Skeletal muscle tissue (tissue), 4 donors: ENCODE measurements around the gene ZMYM3. TPM values are rescaled to one million over a fixed set of nuclear protein-coding genes. Genes with fewer than 3 reads are reported as not detected.

Experiments
- H3K27ac ChIP-seq: one replicate; pipeline ENCODE4 v1.7.0; 2013; ENCODE audit warnings: mild to moderate bottlenecking, low read depth, low read length, inconsistent platforms
- H3K27me3 ChIP-seq, 3 donors: one replicate each; pipeline ENCODE4 v1.7.0; 2013; ENCODE audit warnings: low read length in 3 of 3; ENCODE audit not compliant: control insufficient read depth in 3 of 3, insufficient read depth in 3 of 3
- H3K36me3 ChIP-seq, 3 donors: one replicate each; pipeline ENCODE4 v1.7.0; 2013; ENCODE audit warnings: low read length in 3 of 3; ENCODE audit not compliant: control insufficient read depth in 3 of 3, insufficient read depth in 3 of 3
- H3K4me1 ChIP-seq, 3 donors: one replicate each; pipeline ENCODE4 v1.7.0; 2013; ENCODE audit warnings: low read length in 3 of 3, mild to moderate bottlenecking in 3 of 3; ENCODE audit not compliant: control insufficient read depth in 3 of 3, insufficient read depth in 3 of 3
- H3K4me3 ChIP-seq, 3 donors: one replicate each; pipeline ENCODE4 v1.7.0; 2013; ENCODE audit warnings: low read length in 3 of 3
- H3K9ac ChIP-seq, 3 donors: one replicate each; pipeline ENCODE4 v1.7.0; 2013; ENCODE audit warnings: low read length in 3 of 3, mild to moderate bottlenecking in 3 of 3, moderate library complexity in 2 of 3, low read depth in 1 of 3
- H3K9me3 ChIP-seq, 3 donors: one replicate each; pipeline ENCODE4 v1.7.0; 2013; ENCODE audit warnings: low read length in 3 of 3; ENCODE audit not compliant: control insufficient read depth in 3 of 3
- total RNA-seq: library from RNA; depleted of rRNA; stranded (reverse); fragments of >200 nt; gene quantifications from one replicate; pipeline ENCODE4 v1.2.3, GENCODE V29; 2014
- donor health status: Osteomylitis.

Gene ZMYM3
- total RNA-seq, 1 donor from 2014 or later: 9.4 TPM

- Histone ChIP-seq H3K4me3 (no peak overlapping the region), H3K9ac (no peak overlapping the region), H3K4me1 (no peaks in the 10 kb centered on the region), H3K36me3 (no peaks in the 10 kb centered on the region), H3K27me3 (peaks cover 0 to 5% (median 3%) of the 10 kb centered on the region in 3 donors), H3K9me3 (no peaks in the 10 kb centered on the region), H3K27ac (no peak overlapping the region)
Measured at GRCh38 chrX:71215338-71215912, 38.5 kb downstream of the ZMYM3 start.

- H3K4me3 ChIP-seq: no peak overlapping the region
- no peaks in the 10 kb centered on the region for H3K9me3 ChIP-seq
- H3K27me3 ChIP-seq: peaks cover 0 to 5% (median 3%) of the 10 kb centered on the region in 3 donors
- no peak overlapping the region for H3K9ac ChIP-seq
- no peak overlapping the region for H3K27ac ChIP-seq
- no peaks in the 10 kb centered on the region for H3K36me3 ChIP-seq
- H3K4me1 ChIP-seq: no peaks in the 10 kb centered on the region
Measured at GRCh38 chrX:71214604-71215337, 39.2 kb downstream of the ZMYM3 start.

DNA sequence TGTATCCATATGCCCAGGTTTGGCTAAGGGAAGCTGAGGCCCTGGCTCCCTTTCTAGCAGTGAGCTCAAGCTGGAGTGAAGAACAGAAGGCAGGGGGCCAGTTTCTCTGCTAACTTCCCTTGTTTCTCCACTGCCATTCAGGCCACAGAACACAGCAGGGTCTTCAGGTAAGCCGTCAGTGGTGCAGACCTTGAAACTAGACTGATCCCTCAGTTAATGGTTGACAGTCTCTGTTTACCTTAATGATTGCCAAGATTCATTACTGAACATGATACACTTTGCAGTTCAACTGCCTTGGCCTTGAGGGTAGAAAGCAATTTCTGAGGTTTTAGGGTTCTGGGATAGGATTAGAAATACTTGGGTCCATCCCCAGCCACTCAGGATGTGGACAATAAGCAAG lies 39.8 kb downstream of the ZMYM3 start:
- no peak overlapping the region for H3K4me3 ChIP-seq
- H3K27ac ChIP-seq: no peak overlapping the region
- no peaks in the 10 kb centered on the region for H3K36me3 ChIP-seq
- no peaks in the 10 kb centered on the region for H3K4me1 ChIP-seq
- peaks cover 0 to 5% (median 3%) of the 10 kb centered on the region in 3 donors for H3K27me3 ChIP-seq
- no peak overlapping the region for H3K9ac ChIP-seq
- no peaks in the 10 kb centered on the region for H3K9me3 ChIP-seq

GRCh38 chrX:71212536-71212935 lies 41.4 kb downstream of the ZMYM3 start:
- H3K27me3 ChIP-seq: peaks cover 0 to 5% (median 3%) of the 10 kb centered on the region in 3 donors
- H3K36me3 ChIP-seq: no peaks in the 10 kb centered on the region
- H3K4me1 ChIP-seq: no peaks in the 10 kb centered on the region
- no peak overlapping the region for H3K4me3 ChIP-seq
- no peaks in the 10 kb centered on the region for H3K9me3 ChIP-seq
- H3K27ac ChIP-seq: no peak overlapping the region
- no peak overlapping the region for H3K9ac ChIP-seq

- peaks cover 0 to 5% (median 3%) of the 10 kb centered on the region in 3 donors for H3K27me3 ChIP-seq
- H3K9me3 ChIP-seq: no peaks in the 10 kb centered on the region
- no peaks in the 10 kb centered on the region for H3K36me3 ChIP-seq
- no peak overlapping the region for H3K4me3 ChIP-seq
- no peaks in the 10 kb centered on the region for H3K4me1 ChIP-seq
- no peak overlapping the region for H3K9ac ChIP-seq
- no peak overlapping the region for H3K27ac ChIP-seq
Measured at GRCh38 chrX:71210816-71211215, 43.1 kb downstream of the ZMYM3 start.

DNA sequence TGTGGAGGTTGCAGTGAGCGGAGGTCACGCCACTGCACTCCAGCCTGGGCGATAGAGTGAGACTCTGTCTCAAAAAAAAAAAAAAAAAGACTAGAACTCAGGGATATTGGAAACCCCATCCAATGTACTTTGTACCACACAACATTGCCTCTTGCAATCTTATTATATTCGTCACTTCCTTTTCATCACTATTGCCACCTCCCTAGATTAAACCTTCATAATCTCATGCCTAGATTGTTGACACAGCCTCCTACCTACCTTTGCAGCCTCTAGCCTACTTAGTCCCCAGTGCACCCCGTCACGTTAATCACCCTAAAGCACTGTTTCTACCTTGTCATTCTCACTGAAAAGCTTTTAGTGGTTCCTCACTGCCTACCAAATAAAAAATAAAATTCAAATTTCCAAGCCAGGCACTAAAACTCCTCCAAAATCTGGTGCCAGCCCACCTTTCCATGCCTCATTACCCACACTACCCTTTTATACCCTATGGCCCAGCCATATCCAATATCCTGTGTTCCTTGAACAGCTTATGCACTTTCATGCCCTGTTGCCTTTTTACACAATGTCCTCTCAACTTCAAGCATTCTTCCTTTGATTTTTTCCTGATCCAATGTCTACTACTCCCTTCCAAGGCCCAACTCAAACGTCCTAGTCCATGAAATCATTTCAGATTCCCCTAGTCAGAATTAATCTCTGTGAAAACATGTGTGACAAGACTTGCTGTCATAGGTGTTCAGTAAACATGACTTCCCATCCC lies 54.5 kb downstream of the ZMYM3 start:
- no peak overlapping the region for H3K4me3 ChIP-seq
- H3K27ac ChIP-seq: no peak overlapping the region
- no peaks in the 10 kb centered on the region for H3K36me3 ChIP-seq
- H3K27me3 ChIP-seq: no peaks in the 10 kb centered on the region
- no peak overlapping the region for H3K9ac ChIP-seq
- no peaks in the 10 kb centered on the region for H3K4me1 ChIP-seq
- no peaks in the 10 kb centered on the region for H3K9me3 ChIP-seq

- Histone ChIP-seq H3K27ac (no peak overlapping the region), H3K4me3 (no peak overlapping the region), H3K9ac (no peak overlapping the region), H3K27me3 (no peaks in the 10 kb centered on the region), H3K4me1 (no peaks in the 10 kb centered on the region), H3K9me3 (no peaks in the 10 kb centered on the region), H3K36me3 (no peaks in the 10 kb centered on the region)
Measured at GRCh38 chrX:71198066-71198465, 55.9 kb downstream of the ZMYM3 start.

DNA sequence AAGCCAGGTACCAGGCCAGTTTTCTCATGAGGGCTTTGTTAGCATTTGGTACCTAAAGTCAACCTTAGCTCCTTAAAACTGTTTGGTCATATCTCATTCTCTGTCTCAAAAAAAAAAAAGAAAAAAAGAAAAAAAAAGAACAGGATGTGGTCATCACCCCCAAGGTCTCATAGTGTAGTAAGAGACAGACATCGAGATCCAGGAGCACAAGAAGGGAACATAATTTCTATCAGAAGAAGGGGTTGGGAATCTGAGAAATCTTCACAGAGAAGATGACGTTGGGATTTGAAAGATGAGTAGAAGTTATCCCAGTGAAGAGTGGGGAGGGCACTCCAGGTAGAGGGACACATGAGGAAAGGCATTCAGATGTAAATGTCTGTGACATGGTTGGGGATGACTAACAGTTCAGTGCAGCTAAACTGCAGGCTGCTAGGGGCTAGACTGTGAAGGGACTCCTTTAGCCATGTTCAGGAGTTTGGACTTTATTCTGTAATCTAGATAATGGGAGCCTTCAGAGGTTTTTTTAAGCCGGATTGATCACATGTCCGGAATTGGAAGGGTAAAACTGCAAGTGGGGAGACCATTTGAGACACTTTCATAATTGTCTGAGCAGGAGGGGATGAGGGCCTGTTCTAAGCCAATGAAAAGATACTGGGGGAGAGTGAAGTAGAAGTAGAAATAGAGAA lies 57.8 kb downstream of the ZMYM3 start:
- Histone ChIP-seq H3K9me3 (no peaks in the 10 kb centered on the region), H3K27me3 (no peaks in the 10 kb centered on the region), H3K36me3 (no peaks in the 10 kb centered on the region), H3K4me1 (no peaks in the 10 kb centered on the region), H3K4me3 (no peak overlapping the region), H3K27ac (no peak overlapping the region), H3K9ac (no peak overlapping the region)

DNA sequence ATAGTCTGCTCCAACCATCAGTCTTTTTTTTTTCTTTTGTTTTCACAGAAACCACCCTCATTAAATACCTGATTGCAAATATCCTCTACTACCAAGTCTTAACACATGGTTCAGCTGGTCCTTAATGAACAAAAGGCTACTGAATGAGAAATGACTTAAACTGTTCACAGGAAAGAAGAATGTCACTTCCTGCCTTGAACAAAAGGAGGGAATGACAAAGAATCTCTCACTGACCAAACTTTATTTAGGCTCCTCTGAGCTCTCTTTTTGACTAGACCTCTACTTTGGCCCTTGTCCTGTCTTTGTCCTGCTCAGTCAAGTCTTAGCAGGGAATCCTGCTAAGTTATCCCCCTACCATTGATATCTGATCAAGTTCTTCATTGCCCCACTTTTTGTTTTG lies 62.7 kb downstream of the ZMYM3 start:
- H3K9ac ChIP-seq: no peak overlapping the region
- H3K4me3 ChIP-seq: no peak overlapping the region
- no peaks in the 10 kb centered on the region for H3K9me3 ChIP-seq
- H3K27me3 ChIP-seq: no peaks in the 10 kb centered on the region
- no peaks in the 10 kb centered on the region for H3K4me1 ChIP-seq
- H3K36me3 ChIP-seq: no peaks in the 10 kb centered on the region
- no peak overlapping the region for H3K27ac ChIP-seq
